Lung (tissue), 12 donors: ENCODE data around the gene C1orf198. TPM values are rescaled to one million over a fixed set of nuclear protein-coding genes. Genes with fewer than 3 reads are reported as not detected.

Source experiments
- ATAC-seq: fragments of 200-7000 bp; cut with Tn5 transposase; one replicate; pipeline ENCODE4 v1.9.1; 2020; ENCODE audit warnings: moderate number of reproducible peaks; ENCODE audit not compliant: insufficient read depth, low FRiP score
- DNase-seq, 3 donors: peaks; one replicate each; pipeline ENCODE4 v3.0.0-alpha.2; 2013 to 2017
- H3K27ac ChIP-seq, 2 donors: one replicate each; pipeline ENCODE4 v1.5.1; 2013; ENCODE audit warnings: mild to moderate bottlenecking in 2 of 2, moderate library complexity in 2 of 2, control low read depth in 1 of 2, inconsistent platforms in 1 of 2, low read depth in 1 of 2, low read length in 1 of 2
- H3K27me3 ChIP-seq, 3 donors: one replicate each; pipeline ENCODE4 v1.5.1; 2013; ENCODE audit warnings: low read length in 2 of 3; ENCODE audit not compliant: control insufficient read depth in 3 of 3, insufficient read depth in 3 of 3
- H3K36me3 ChIP-seq, 4 donors: one replicate each; pipeline ENCODE4 v1.5.1; 2013; ENCODE audit warnings: low read length in 4 of 4, mild to moderate bottlenecking in 1 of 4, moderate library complexity in 1 of 4; ENCODE audit not compliant: control insufficient read depth in 4 of 4, insufficient read depth in 4 of 4
- H3K4me1 ChIP-seq, 5 donors: one replicate each; pipeline ENCODE4 v1.5.1; 2013; ENCODE audit warnings: low read length in 5 of 5, mild to moderate bottlenecking in 2 of 5, moderate library complexity in 1 of 5; ENCODE audit not compliant: control insufficient read depth in 5 of 5, insufficient read depth in 5 of 5
- H3K4me3 ChIP-seq: one replicate; pipeline ENCODE4 v1.5.1; 2013; ENCODE audit warnings: mild to moderate bottlenecking, control low read depth, moderate library complexity
- H3K9ac ChIP-seq, 2 donors: one replicate each; pipeline ENCODE4 v1.5.1; 2013; ENCODE audit warnings: low read length in 2 of 2, control low read depth in 1 of 2; ENCODE audit not compliant: insufficient read depth in 1 of 2
- H3K9me3 ChIP-seq, 4 donors: one replicate each; pipeline ENCODE4 v1.5.1; 2013; ENCODE audit warnings: low read length in 3 of 4, mild to moderate bottlenecking in 1 of 4, moderate library complexity in 1 of 4; ENCODE audit not compliant: control insufficient read depth in 4 of 4, insufficient read depth in 3 of 4
- CTCF ChIP-seq: IDR thresholded peaks from 2 replicates; pipeline ENCODE4 v1.5.1; 2012; ENCODE audit warnings: mild to moderate bottlenecking; ENCODE audit errors: control extremely low read depth, extremely low read depth
- WGBS, 2 donors: extraction: QIAGEN DNeasy Blood & Tissue Kit; methylation state at CpG; one replicate each; pipeline ENCODE4 v1.1.7; 2013; 5-methylcytosine and 5-hydroxymethylcytosine counted together
- polyA plus RNA-seq, 2 donors: library from polyadenylated mRNA; stranded (reverse); fragments of 200-250 nt; gene quantifications; one replicate each; pipeline ENCODE4 v1.2.1, GENCODE V29; 2013
- total RNA-seq, 2 donors: library from RNA; depleted of rRNA in 1 of 2; stranded (reverse); fragments of >200 nt in 1 of 2; gene quantifications; one replicate each; pipeline ENCODE4 v1.2.1, GENCODE V29; 2014 to 2021
- donor health status: control.
- donor health status: control.
- donor health status: Bipolar disorder and iron deficiency.
- donor health status: healthy.
- donor health status: DM: yes; HTN: yes; CAD: no.

C1orf198 gene
- total and polyA plus RNA-seq, 4 donors, result 25.8 to 109 (median 49.7) TPM

GRCh38 chr1:230825761-230826160 lies 42.6 kb downstream of the C1orf198 start:
- Histone ChIP-seq H3K9ac (no peak overlapping the region), H3K4me3 (no peak overlapping the region)
- no peak for TF ChIP-seq CTCF

GRCh38 chr1:230824919-230825721 lies 43.2 kb downstream of the C1orf198 start:
- H3K4me3 ChIP-seq, result no peak overlapping the region
- H3K4me1 ChIP-seq, result peaks cover 13 to 34% (median 24%) of the 10 kb centered on the region in 5 donors
- H3K9ac ChIP-seq, result no peak overlapping the region
- no peaks in the 10 kb centered on the region for H3K27me3 ChIP-seq
- H3K9me3 ChIP-seq, result no peaks in the 10 kb centered on the region
- H3K36me3 ChIP-seq, result no peaks in the 10 kb centered on the region
- DNase-seq (peak in 2 of 3 donors; percentile 34 to 41), ATAC-seq (no peak)
- peak overlapping the region; percentile 49 to 89 for H3K27ac ChIP-seq
- WGBS, 2 donors, result 46 to 48% methylated on average over 11 of the region's 11 CpGs
- TF ChIP-seq CTCF, result no peak

More at GRCh38 chr1:230825761-230826160, 42.6 kb downstream of the C1orf198 start:
- Histone ChIP-seq H3K36me3 (no peaks in the 10 kb centered on the region), H3K9me3 (no peaks in the 10 kb centered on the region), H3K27ac (peak overlapping the region in 1 of 2 donors; percentile 89), H3K27me3 (no peaks in the 10 kb centered on the region), H3K4me1 (peaks cover 13 to 34% (median 24%) of the 10 kb centered on the region in 5 donors)
- WGBS, 2 donors, result 75 to 90% methylated on average over 3 of the region's 3 CpGs
- ATAC-seq (no peak), DNase-seq (no peak)

DNA sequence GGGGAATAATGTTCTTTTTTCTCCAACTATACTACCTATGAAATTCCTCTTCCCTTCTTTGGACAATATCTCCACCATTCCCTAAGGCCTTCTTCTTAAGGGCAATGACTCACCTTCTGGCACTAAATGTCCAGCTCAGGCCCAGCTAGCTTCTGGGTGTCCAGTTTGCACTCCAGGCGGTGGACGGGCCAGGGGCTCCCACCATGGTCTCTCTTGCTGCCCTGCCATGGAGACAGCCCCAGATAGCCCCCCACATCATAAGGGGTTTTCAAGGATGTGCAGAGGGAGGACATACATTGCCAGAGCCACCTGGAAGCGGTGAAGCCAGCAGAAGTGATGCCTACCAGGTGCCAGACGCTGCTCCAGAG lies 43.8 kb downstream of the C1orf198 start:
- no peak overlapping the region for H3K4me3 ChIP-seq
- ATAC-seq (no peak), DNase-seq (no peak)
- 89 to 98% methylated on average over 4 of the region's 4 CpGs for WGBS, 2 donors
- no peaks in the 10 kb centered on the region for H3K36me3 ChIP-seq
- peak overlapping the region; percentile 49 to 89 for H3K27ac ChIP-seq
- TF ChIP-seq CTCF, result no peak
- H3K9ac ChIP-seq, result no peak overlapping the region
- peaks cover 13 to 34% (median 24%) of the 10 kb centered on the region in 5 donors for H3K4me1 ChIP-seq
- no peaks in the 10 kb centered on the region for H3K27me3 ChIP-seq
- no peaks in the 10 kb centered on the region for H3K9me3 ChIP-seq
